Measurements from ENCODE around the gene ZRANB1. TPM values are rescaled to one million over a fixed set of nuclear protein-coding genes. Genes with fewer than 3 reads are reported as not detected.

The ZRANB1 gene
- total RNA-seq, 1 donor from 2014 or later, result 24.7 TPM

DNA sequence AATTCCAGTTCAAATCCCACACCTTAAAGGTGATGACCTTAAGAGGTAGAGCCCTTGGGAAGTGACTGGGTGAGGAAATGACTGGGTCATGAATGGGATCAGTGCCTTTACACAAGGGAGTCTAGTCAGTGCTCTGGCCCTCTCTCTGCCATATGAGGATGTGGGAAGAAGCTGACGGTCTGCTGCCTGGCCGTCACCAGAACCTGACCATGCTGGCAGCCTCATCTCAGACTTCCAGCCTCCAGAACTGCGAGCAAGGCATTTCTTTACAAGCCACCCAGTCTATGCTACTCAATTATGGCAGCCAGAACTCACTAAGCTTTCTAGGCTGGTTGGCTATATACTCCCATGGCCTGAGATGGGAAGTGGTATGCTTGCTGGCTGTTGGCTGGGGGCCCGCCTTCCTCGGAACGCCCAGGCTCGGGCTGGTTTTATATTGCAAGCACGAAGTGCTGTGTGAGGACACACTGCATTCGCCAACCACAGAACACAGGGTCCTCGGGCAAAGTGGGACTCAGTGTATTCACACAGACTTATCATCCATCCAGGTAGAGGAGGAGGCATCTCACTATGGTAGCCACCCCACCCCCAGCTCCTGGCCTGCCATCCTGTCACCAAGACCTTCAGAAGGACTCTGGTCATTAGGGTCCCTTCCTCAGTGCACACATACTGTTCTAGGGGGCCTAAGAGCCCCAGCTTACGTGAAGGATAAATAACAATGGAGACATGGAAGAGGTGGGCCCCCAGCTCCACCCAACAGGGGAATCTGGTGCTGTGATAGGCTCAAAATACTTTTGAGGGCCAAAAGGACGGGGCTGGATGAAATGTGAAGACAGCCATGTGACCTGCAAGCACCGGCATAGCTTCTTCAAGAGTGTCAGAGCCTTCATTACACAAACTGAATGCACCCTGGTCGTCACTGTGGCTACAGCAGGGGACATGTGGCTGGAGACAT is 49.0 kb downstream of the ZRANB1 start:
- no peak overlapping the region for H3K4me3 ChIP-seq
- H3K36me3 ChIP-seq, result peaks cover 69 to 76% of the 10 kb centered on the region in 2 donors
- no peaks in the 10 kb centered on the region for H3K27me3 ChIP-seq
- H3K9me3 ChIP-seq, result no peaks in the 10 kb centered on the region
- peak overlapping the region; percentile 45 to 69 for H3K27ac ChIP-seq
- no peak for DNase-seq (ENCODE audit: low spot score in 2 of 2)
- peaks cover 0 to 18% of the 10 kb centered on the region in 2 donors for H3K4me1 ChIP-seq
- TF ChIP-seq, protein P1, sequence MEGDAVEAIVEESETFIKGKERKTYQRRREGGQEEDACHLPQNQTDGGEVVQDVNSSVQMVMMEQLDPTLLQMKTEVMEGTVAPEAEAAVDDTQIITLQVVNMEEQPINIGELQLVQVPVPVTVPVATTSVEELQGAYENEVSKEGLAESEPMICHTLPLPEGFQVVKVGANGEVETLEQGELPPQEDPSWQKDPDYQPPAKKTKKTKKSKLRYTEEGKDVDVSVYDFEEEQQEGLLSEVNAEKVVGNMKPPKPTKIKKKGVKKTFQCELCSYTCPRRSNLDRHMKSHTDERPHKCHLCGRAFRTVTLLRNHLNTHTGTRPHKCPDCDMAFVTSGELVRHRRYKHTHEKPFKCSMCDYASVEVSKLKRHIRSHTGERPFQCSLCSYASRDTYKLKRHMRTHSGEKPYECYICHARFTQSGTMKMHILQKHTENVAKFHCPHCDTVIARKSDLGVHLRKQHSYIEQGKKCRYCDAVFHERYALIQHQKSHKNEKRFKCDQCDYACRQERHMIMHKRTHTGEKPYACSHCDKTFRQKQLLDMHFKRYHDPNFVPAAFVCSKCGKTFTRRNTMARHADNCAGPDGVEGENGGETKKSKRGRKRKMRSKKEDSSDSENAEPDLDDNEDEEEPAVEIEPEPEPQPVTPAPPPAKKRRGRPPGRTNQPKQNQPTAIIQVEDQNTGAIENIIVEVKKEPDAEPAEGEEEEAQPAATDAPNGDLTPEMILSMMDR (IDR thresholded peaks at IDR 0.05), result no peak
- intact Hi-C loops (cut with DNase I), result no loop called here

DNA sequence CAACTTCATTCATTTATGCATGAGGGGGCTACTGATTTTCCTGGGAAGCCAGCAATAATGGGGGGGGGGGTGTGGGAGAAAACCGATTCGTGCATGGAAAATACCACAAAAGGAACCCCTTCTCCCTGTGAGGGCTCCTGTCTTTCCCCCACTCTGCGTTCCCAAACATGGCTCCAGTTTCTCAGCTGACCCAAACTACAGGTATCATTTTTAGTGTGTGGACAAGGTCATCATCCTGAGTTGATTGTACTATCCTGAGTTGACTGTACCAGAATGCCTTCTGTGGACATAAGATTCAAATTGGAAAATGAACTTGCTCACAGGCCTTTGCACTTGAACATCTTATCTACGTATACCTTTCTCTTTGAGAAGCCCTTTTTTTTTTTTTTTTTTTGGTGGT is 49.9 kb downstream of the ZRANB1 start:
- TF ChIP-seq, protein P1 (IDR thresholded peaks at IDR 0.05), result no peak
- Histone ChIP-seq H3K4me1 (peaks cover 0 to 18% of the 10 kb centered on the region in 2 donors), H3K4me3 (no peak overlapping the region), H3K36me3 (peaks cover 70 to 79% of the 10 kb centered on the region in 2 donors), H3K27me3 (no peaks in the 10 kb centered on the region), H3K9me3 (no peaks in the 10 kb centered on the region), H3K27ac (peak overlapping the region in 1 of 2 donors; percentile 27)
- DNase-seq (ENCODE audit: low spot score in 2 of 2), result no peak
- intact Hi-C loops (cut with DNase I), result loop anchor here (1.0 to 2.0 kb wide), 2 partner anchors 39 to 69 kb away; no protein-coding TSS in a partner anchor

DNA sequence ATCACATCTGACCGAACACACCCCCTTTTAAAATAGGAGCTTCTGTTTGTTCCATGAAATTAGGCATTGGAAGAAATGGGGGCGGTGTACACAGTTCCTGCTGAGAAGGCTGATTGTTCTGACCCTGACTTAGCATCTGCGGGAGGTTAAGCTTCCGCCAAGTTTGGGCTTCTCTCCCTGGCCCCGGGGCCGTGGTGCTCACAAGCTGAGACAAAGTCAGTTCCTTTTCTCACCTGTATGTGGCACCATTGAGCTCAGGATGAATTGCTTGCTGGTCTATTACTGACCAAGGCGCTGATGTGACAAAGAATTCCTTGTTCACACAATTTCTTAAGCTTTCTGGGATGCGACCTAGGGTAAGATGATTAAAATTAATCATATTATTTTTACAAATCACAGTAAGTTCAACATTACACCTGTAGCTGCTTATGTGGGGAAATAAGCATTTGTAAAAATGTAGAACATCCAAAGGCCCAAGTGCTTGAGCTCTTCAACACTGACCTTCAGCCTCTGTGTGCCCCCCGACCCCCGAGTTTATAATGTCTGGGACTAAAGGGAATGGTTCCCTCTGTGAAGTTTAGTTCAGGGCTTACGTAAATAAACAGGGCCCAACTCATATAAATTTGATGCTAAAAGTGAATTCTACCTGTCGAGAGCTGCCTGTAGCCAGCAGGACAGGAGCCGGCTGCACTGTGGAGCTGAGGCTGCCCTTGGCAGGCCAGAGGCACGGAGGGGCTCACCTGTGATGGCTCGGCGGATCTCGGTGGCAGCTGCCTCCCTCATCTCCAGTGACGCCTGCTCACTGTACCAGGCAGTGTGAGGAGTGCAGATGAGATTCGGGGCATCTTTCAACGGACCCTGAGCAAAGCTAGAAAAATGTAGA is 50.8 kb downstream of the ZRANB1 start:
- H3K27ac ChIP-seq, result peak overlapping the region; percentile 2 to 35
- H3K4me3 ChIP-seq, result no peak overlapping the region
- intact Hi-C loops (cut with DNase I), result loop anchor here (1.0 to 2.0 kb wide), 2 partner anchors 38 to 69 kb away; no protein-coding TSS in a partner anchor
- peaks cover 71 to 87% of the 10 kb centered on the region in 2 donors for H3K36me3 ChIP-seq
- no peaks in the 10 kb centered on the region for H3K9me3 ChIP-seq
- H3K4me1 ChIP-seq, result peaks cover under 1 to 22% of the 10 kb centered on the region in 2 donors
- TF ChIP-seq, protein P1 (IDR thresholded peaks at IDR 0.05), result peak; percentile 79 to 85 (median 80)
- peak in 1 of 2 donors; percentile 87 for DNase-seq (ENCODE audit: low spot score in 2 of 2)
- H3K27me3 ChIP-seq, result no peaks in the 10 kb centered on the region

DNA sequence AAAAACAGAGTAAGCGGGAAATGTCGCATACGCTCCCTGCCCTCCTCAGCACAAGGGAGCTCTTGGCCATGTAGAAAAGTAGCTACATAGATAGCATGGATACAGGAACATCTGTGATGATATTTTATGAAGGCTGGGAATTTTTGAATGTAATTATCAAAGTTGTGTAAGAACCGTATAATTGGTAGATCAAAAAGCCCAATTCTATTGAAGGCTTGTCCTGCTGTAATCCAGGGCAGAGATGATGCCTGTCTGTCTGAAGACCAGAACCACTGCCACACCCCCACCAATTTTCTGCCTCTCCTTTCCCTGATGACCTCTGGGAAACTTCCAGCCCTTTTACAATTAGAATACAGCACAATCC is 51.4 kb downstream of the ZRANB1 start:
- intact Hi-C loops (cut with DNase I), result loop anchor here (2.0 kb wide), 1 partner anchor 37 kb away; no protein-coding TSS in a partner anchor
- H3K27ac ChIP-seq, result peak overlapping the region; percentile 16 to 35

More for the DNA sequence above, 51.4 kb downstream of the ZRANB1 start:
- Histone ChIP-seq H3K4me1 (peaks cover 6 to 28% of the 10 kb centered on the region in 2 donors), H3K9me3 (no peaks in the 10 kb centered on the region), H3K27me3 (no peaks in the 10 kb centered on the region), H3K4me3 (no peak overlapping the region), H3K36me3 (peaks cover 68 to 87% of the 10 kb centered on the region in 2 donors)
- TF ChIP-seq, protein P1 (IDR thresholded peaks at IDR 0.05), result no peak
- no peak for DNase-seq (ENCODE audit: low spot score in 2 of 2)

All from ascending aorta (tissue), 2 donors.